Hematopoietic multipotent progenitor cell treated with erythropoietin and hydrocortisone succinate and interleukin-3 and kit ligand, for 17 days (in vitro differentiated cells): ENCODE results near the gene TSPYL4.
A peak's percentile ranks its signal among the peaks of the same experiment; 100 is the strongest.

Experiments
- DNase-seq: peaks from one replicate; pipeline ENCODE4 v3.0.0-alpha.2; 2015; ENCODE audit warnings: low spot score

The TSPYL4 gene

GRCh38 chr6:116221911-116222310, 32.0 kb downstream of the TSPYL4 start:
- DNase-seq, result no peak

- no peak for DNase-seq
Measured at GRCh38 chr6:116221067-116221466, 32.8 kb downstream of the TSPYL4 start.

GRCh38 chr6:116218866-116219265, 35.0 kb downstream of the TSPYL4 start:
- no peak for DNase-seq

- peak; percentile 21 for DNase-seq
Measured at GRCh38 chr6:116218172-116218633, 35.7 kb downstream of the TSPYL4 start.

- DNase-seq, result peak; percentile 54
Measured at GRCh38 chr6:116217069-116217468, 36.8 kb downstream of the TSPYL4 start.

- DNase-seq, result no peak
Measured at GRCh38 chr6:116215414-116215813, 38.5 kb downstream of the TSPYL4 start.

- DNase-seq, result no peak
Measured at GRCh38 chr6:116214681-116215080, 39.2 kb downstream of the TSPYL4 start.

GRCh38 chr6:116210750-116211425, 43.0 kb downstream of the TSPYL4 start:
- no peak for DNase-seq

- no peak for DNase-seq
Measured at GRCh38 chr6:116210316-116210715, 43.6 kb downstream of the TSPYL4 start.

GRCh38 chr6:116208056-116208785, 45.7 kb downstream of the TSPYL4 start:
- no peak for DNase-seq

- DNase-seq, result no peak
Measured at GRCh38 chr6:116206231-116206903, 47.5 kb downstream of the TSPYL4 start.

- no peak for DNase-seq
Measured at GRCh38 chr6:116205281-116205680, 48.6 kb downstream of the TSPYL4 start.

GRCh38 chr6:116201538-116201937, 52.3 kb downstream of the TSPYL4 start:
- no peak for DNase-seq

GRCh38 chr6:116200619-116201249, 53.1 kb downstream of the TSPYL4 start:
- DNase-seq, result no peak
